Chondrocyte (in vitro differentiated cells): ENCODE measurements around the gene RARS2. TPM values are rescaled to one million over a fixed set of nuclear protein-coding genes. Genes with fewer than 3 reads are reported as not detected.
"Not testable (repeated sequence)": the region's sequence is repeated elsewhere in the genome, so short reads cannot be mapped to it uniquely, and the experiment has no call there.

Experiments
- DNase-seq: peaks from one replicate; pipeline ENCODE4 v3.0.0; 2021; ENCODE audit warnings: mixed read lengths, low spot score
- H3K27ac Mint-ChIP-seq: one replicate; pipeline ENCODE4 v1.8.0; 2021; ENCODE audit warnings: mild to moderate bottlenecking, moderate library complexity, mixed read lengths; ENCODE audit not compliant: unreplicated experiment
- H3K27me3 Mint-ChIP-seq: 2 replicates; pipeline ENCODE4 v1.8.0; 2021; ENCODE audit warnings: low read depth, mixed read lengths
- H3K36me3 Mint-ChIP-seq: 2 replicates; pipeline ENCODE4 v1.8.0; 2021; ENCODE audit warnings: low read depth, mixed read lengths
- H3K4me1 Mint-ChIP-seq: 2 replicates; pipeline ENCODE4 v1.8.0; 2021; ENCODE audit warnings: low read depth, mild to moderate bottlenecking, mixed read lengths
- H3K4me3 Mint-ChIP-seq: one replicate; pipeline ENCODE4 v1.8.0; 2021; ENCODE audit warnings: mild to moderate bottlenecking, moderate library complexity, mixed read lengths; ENCODE audit not compliant: unreplicated experiment
- H3K9me3 Mint-ChIP-seq: 2 replicates; pipeline ENCODE4 v1.8.0; 2021; ENCODE audit warnings: low read depth, mixed read lengths
- total RNA-seq: library from RNA; stranded (reverse); gene quantifications from 3 replicates; pipeline ENCODE4 v1.2.1, GENCODE V29; 2021
- TF ChIP-seq, protein P1 (sequence below): fragments of 200-600 bp; sonication (generic); IDR thresholded peaks from 2 replicates; pipeline ENCODE4 v1.5.0; 2021; ENCODE audit warnings: antibody characterized with exemption, mild to moderate bottlenecking, moderate library complexity

RARS2 gene
- total RNA-seq, 1 donor from 2014 or later = 43.8 TPM

GRCh38 chr6:87617405-87617804 lies 27.6 kb upstream of the RARS2 start:
- no peaks in the 10 kb centered on the region for H3K9me3 Mint-ChIP-seq
- no peaks in the 10 kb centered on the region for H3K27me3 Mint-ChIP-seq
- peaks cover 24% of the 10 kb centered on the region for H3K36me3 Mint-ChIP-seq
- H3K27ac Mint-ChIP-seq = no peak overlapping the region
- no peaks in the 10 kb centered on the region for H3K4me1 Mint-ChIP-seq
- no peak overlapping the region for H3K4me3 Mint-ChIP-seq
- DNase-seq = no peak
- TF ChIP-seq, protein P1, sequence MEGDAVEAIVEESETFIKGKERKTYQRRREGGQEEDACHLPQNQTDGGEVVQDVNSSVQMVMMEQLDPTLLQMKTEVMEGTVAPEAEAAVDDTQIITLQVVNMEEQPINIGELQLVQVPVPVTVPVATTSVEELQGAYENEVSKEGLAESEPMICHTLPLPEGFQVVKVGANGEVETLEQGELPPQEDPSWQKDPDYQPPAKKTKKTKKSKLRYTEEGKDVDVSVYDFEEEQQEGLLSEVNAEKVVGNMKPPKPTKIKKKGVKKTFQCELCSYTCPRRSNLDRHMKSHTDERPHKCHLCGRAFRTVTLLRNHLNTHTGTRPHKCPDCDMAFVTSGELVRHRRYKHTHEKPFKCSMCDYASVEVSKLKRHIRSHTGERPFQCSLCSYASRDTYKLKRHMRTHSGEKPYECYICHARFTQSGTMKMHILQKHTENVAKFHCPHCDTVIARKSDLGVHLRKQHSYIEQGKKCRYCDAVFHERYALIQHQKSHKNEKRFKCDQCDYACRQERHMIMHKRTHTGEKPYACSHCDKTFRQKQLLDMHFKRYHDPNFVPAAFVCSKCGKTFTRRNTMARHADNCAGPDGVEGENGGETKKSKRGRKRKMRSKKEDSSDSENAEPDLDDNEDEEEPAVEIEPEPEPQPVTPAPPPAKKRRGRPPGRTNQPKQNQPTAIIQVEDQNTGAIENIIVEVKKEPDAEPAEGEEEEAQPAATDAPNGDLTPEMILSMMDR = no peak

GRCh38 chr6:87613018-87613417 lies 23.2 kb upstream of the RARS2 start:
- H3K27me3 Mint-ChIP-seq, H3K9me3 Mint-ChIP-seq, DNase-seq, H3K4me3 Mint-ChIP-seq, H3K4me1 Mint-ChIP-seq, H3K27ac Mint-ChIP-seq: not testable (repeated sequence)
- H3K36me3 Mint-ChIP-seq = peaks cover 23% of the 10 kb centered on the region

- H3K27ac Mint-ChIP-seq = no peak overlapping the region
- H3K27me3 Mint-ChIP-seq = no peaks in the 10 kb centered on the region
- TF ChIP-seq, protein P1 = no peak
- peaks cover 14% of the 10 kb centered on the region for H3K36me3 Mint-ChIP-seq
- H3K9me3 Mint-ChIP-seq = no peaks in the 10 kb centered on the region
- H3K4me1 Mint-ChIP-seq = no peaks in the 10 kb centered on the region
- no peak overlapping the region for H3K4me3 Mint-ChIP-seq
- DNase-seq = no peak
These were observed 19.0 kb upstream of the RARS2 start for GRCh38 chr6:87608802-87609201.

GRCh38 chr6:87606199-87606598 lies 16.4 kb upstream of the RARS2 start:
- Mint-ChIP-seq H3K4me3 (no peak overlapping the region), H3K27ac (no peak overlapping the region), H3K9me3 (no peaks in the 10 kb centered on the region), H3K36me3 (peaks cover 4% of the 10 kb centered on the region), H3K27me3 (no peaks in the 10 kb centered on the region), H3K4me1 (no peaks in the 10 kb centered on the region)
- DNase-seq = no peak
- TF ChIP-seq, protein P1 = no peak

DNA sequence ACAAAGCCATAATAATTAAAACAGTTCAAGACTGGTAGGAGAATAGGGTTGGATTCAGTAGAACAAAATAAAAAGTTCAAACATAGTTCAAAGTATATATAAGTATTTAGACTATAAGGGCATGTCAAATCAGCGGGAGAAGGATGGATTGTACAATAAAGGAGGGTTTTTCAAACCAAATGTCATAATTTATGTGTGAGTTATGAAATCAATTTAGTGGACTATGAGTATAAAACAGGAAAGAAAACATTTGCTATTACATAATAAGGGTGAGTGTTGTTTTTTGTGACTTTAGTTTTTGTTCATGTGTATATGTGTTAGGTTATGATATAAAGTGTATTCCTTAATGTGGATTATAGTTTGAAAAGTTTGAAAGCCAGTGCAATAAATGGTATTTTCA lies 10.8 kb upstream of the RARS2 start:
- Mint-ChIP-seq H3K36me3 (peaks cover 3% of the 10 kb centered on the region), H3K27ac (no peak overlapping the region), H3K9me3 (no peaks in the 10 kb centered on the region), H3K4me3 (no peak overlapping the region), H3K4me1 (no peaks in the 10 kb centered on the region), H3K27me3 (no peaks in the 10 kb centered on the region)
- TF ChIP-seq, protein P1 = no peak
- DNase-seq = no peak

DNA sequence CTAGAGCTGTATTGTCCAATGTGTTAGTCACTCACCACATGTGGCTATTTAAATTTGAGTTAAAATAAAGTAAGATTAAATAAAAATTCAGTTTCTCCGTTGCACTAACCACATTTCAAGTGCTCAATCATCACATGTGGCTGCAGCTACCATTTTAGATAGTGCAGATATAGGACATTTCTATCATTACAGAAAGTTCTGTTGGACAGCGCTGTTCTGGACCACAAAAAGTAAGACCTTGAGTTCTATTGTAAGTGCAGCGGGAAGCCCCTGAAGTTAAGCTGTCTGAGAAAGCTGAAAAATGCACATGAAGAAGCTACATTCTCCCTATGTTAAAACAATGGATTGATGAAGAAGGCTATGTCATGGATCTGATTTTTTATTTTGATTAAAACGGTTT lies 1.2 kb upstream of the RARS2 start:
- TF ChIP-seq, protein P1 = no peak
- Mint-ChIP-seq H3K27me3 (no peaks in the 10 kb centered on the region), H3K36me3 (peaks cover 3% of the 10 kb centered on the region), H3K27ac (no peak overlapping the region), H3K4me3 (peak overlapping the region; percentile 89), H3K4me1 (peaks cover 46% of the 10 kb centered on the region), H3K9me3 (no peaks in the 10 kb centered on the region)
- DNase-seq = no peak
